ENCODE results near the gene PACS1.
"Not testable (repeated sequence)": the region's sequence is repeated elsewhere in the genome, so short reads cannot be mapped to it uniquely, and the experiment has no call there.

PACS1 gene

GRCh38 chr11:66264383-66264782 lies 194.3 kb downstream of the PACS1 start:
- DNase-seq = no peak

- DNase-seq = no peak
Observed at GRCh38 chr11:66264914-66265313, 194.8 kb downstream of the PACS1 start.

DNA sequence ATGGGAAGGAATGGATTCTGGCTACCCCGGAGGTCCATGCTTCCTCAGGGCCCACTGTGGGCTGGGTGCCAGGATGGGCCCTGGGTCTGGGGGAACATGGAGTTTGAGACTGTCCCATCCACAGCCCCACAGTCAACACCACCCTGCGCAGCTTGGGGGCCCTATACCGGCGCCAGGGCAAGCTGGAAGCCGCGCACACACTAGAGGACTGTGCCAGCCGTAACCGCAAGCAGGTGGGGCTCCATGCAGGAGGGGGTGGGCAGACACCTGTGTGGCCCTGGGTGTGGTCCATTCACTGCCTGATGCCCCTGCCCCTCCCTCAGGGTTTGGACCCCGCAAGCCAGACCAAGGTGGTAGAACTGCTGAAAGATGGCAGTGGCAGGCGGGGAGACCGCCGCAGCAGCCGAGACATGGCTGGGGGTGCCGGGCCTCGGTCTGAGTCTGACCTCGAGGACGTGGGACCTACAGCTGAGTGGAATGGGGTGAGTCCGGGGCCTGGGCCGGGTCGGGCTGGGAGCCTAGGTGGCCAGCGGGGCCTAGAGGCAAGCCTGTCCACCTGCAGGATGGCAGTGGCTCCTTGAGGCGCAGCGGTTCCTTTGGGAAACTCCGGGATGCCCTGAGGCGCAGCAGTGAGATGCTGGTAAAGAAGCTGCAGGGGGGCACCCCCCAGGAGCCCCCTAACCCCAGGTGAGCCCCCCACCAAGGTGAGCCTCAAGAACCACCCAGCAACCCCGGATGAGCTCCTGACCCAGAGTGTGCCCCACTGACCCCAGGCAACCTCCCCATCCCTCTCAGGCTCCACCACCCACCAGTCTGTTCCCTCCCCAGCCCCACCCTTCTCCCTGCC lies 195.7 kb downstream of the PACS1 start:
- DNase-seq = no peak

DNA sequence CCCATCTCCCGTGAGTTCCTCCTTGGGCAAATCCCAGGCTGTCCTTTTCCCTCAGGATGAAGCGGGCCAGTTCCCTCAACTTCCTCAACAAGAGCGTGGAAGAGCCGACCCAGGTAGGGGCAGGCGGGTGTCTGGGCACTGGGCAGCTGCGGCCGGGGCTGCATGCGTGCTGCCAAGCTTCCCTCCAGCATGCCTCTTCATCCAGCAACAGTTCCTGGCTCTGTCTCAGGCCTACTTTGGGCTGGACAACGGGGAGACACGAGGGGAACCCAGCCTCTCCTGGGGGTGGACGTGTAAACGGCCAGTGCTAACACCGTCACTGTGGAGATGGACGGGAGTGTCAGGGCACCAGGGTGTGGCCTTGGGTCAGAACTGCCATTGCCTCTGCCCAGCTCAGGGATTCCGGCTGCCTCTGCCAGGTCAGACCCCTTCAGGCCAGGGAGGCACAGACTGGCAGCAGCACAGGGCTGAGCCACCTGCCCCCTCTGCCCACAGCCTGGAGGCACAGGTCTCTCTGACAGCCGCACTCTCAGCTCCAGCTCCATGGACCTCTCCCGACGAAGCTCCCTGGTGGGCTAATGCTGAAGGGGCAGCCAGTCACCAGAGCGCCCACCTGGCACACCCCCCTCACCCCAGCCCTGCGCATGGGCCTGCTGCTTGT lies 196.4 kb downstream of the PACS1 start:
- DNase-seq = no peak

DNA sequence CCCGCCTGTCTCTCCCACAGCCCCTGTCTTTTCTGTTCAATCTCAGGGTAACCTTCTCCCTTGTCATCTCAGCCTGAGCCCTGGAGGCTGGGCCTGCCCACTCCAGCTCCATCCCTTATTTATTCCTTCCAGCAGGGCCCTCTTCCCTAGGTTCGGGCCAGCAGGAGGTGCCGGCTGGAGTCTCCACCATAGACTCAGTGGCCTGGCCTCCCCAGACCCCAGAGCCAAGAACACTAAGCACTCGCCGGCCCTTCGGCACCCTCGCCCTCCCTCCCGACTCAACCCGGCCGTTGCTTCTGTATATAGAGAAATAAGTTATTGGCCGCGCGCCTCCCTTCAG lies 196.9 kb downstream of the PACS1 start:
- no peak for DNase-seq

DNA sequence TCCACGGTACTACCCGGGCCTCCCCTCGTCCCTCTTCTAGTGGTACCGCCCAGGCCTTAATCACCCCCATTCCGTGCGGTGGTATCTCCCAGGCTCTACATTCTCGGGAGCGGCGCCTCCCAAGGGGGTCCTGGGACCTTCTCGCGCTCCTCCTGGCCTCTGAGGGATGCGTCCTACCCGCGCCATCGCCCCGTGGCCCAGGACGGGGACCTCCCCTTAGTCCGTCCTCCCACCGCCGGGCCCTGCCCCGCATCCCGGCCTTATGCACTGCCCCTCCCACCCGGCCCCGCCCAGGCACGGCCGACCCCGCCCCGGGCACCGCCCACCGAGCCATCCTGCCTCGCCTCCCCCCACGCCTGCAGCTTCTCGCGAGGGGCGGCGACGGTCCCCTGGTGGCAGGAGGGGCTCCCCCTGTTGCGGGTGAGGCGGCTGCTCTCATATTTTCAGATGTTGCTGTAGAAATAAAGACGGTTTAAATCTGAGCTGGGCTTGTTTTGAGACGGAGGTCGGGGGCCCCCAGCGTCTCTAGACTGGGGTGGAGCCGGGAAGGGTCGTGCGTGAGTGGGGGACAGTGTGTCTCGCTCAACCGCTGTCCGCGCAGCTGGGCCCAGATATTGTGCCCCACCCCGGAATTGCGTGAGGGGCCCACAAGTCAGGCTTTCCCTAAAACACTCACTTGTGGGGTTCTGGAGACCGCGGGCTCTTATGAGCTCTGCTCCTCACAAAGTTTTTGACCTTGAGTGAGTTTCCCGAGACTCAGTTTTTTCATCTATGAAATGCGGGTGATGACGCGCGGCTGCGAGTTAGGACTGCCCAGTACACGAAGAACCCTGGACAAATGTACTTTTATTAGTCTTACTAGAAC lies 197.5 kb downstream of the PACS1 start:
- DNase-seq = peak; percentile 71

DNA sequence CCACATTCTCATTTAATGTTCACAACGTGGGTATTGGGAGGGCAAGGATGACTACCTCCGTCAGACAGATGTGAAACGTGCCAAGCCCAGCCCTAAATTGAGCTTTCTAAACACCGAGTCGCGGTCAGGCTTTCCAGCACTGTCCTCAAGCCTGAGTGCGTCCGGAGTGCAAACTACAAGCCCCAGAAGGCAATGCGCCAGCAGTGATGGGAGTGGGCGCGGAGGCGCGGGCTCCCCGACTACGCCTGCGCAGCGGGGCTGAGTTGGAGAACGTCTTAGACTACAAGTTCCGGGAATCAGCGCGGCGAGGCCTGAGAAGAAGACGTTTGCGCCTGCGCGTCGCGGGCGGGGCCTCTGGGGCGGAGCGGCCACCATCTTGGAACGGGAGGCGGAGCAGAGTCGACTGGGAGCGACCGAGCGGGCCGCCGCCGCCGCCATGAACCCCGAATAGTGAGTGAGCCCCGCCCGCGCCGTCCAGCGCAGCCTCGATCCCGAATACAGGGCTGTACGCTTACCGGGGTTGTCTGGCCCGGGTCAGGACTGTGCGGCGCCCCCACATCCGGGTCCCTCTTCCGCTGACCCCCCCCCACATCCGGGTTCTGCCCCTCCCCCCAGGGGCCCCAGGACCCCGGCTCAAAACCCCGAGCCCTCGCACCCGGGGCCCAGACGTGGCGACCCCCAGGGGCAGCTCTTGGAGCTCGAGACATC lies 198.3 kb downstream of the PACS1 start, which contains the start of gene RAB1B:
Gene RAB1B (plus strand): TSS at position 396 of the 708 bp plus-strand sequence. CDS start 41 bp downstream, at position 437.
- DNase-seq = peak; percentile 100

GRCh38 chr11:66268952-66269905 lies 199.2 kb downstream of the PACS1 start:
- DNase-seq = no peak

GRCh38 chr11:66271816-66272215 lies 201.7 kb downstream of the PACS1 start:
- no peak for DNase-seq

- no peak for DNase-seq
Observed at GRCh38 chr11:66272596-66272995, 202.5 kb downstream of the PACS1 start.

DNA sequence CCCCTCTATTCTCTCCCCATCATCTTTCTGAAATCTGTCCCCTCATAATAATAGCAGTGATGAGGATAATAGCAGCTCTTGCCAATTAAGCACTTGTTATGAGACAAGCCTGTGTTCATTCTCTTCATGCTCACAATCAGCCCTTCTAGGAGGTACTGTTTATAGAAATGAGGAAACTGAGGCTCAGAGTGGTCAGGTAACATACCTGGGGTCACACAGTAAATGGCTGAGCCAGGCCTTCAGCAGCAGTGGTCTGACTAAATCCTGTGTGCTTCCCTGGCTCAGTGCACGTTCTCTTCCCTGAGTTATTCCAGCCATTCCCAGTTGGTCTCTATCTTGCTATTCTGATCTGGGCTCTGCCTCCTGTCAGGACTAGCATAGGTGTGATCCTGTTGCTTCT lies 204.1 kb downstream of the PACS1 start:
- DNase-seq = no peak

- no peak for DNase-seq
Observed at GRCh38 chr11:66275396-66275795, 205.3 kb downstream of the PACS1 start.

- DNase-seq = no peak
Observed at GRCh38 chr11:66275984-66276612, 206.0 kb downstream of the PACS1 start.

DNA sequence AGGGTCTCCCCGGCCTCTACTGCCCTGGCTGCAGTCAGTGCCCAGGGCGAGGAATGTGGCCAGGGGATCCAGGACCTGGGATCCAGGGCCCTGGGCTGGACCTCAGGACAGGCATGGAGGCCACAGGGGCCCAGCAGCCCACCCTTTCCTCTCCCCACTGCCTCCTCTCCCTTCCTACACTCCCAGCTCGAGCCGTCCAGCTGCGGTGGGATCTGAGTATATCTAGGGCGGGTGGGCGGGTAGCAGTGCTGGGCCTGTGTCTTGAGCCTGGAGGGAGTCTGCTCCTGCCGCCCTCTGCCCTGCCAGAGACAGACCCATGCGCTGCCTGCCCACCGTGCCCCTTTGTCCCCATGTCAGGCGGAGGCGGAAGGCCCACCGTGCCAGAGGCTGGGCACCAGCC lies 206.5 kb downstream of the PACS1 start:
- DNase-seq = not testable (repeated sequence)

DNA sequence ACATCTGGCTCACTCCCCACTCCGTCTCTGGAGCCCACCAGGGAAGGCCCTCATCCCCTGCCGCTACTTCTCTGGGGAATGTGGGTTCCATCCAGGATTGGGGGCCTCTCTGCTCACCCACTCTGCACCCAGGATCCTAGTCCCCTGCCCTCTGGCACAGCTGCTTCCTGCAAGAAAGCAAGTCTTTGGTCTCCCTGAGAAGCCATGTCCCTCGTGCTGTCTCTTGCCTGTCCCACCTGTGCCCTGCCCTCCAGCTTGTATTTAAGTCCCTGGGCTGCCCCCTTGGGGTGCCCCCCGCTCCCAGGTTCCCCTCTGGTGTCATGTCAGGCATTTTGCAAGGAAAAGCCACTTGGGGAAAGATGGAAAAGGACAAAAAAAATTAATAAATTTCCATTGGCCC lies 207.0 kb downstream of the PACS1 start:
- not testable (repeated sequence) for DNase-seq

- DNase-seq = peak; percentile 29
Observed at GRCh38 chr11:66277471-66278362, 207.6 kb downstream of the PACS1 start, which contains the start of gene CNIH2. TSS of gene CNIH2 (plus strand) at chr11:66278175. CDS start at chr11:66278457, 282 bp downstream.

- DNase-seq = no peak
Observed at GRCh38 chr11:66278363-66279091, 208.5 kb downstream of the PACS1 start.

DNA sequence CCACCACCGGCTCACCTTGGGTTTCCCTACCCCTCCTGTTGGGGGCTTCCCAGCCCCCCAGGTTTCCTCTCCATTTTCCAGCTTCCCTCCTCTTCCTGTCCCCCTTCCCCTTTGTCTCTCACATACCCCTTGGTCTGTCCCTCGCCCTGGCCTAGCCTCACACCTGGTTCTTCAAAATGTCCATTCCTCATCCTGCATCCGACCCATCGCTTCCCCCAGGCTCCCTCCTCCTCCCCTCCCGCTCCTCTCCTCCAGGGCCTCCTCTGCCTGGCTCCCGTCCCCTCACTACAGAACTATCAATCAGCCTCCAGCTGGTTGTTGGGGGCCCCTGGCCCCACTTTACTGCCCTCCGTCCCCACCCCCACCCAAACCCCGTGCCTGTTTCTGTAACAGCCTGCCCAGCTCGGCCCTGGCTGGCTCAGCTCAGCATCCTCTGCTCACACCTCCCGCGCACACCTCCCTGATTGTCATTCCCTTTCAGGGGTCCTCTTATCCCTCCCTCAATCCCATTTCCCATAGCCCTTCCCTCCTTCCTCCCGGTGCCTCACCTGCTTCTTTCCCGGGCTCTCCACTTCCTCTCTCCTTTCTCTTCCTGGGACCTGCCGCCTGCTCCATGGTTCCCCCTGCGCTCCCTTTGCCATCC lies 209.1 kb downstream of the PACS1 start:
- no peak for DNase-seq

DNA sequence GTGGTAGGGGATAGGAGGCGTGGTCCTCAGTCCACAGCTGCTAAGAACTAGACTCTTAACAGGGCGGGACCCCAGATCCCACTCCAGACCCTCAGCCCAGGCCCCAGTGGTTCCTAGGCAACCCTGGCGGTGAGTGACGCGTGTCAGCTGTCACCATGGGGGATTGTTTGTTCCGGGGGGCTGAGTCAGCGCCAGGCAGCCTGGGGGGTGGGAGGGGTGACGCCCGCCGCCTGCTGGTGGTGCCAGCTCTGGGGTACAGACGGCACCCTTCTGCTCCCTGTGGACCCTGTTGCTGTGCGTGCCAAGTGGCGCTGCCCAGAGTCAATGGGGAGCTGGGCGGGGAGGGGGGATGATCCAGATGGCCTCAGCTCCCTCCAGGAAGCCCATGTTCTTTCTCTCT lies 210.4 kb downstream of the PACS1 start:
- DNase-seq = no peak
